Lower leg skin (tissue), 3 donors: Measurements from ENCODE around the gene FBLN1.

Experiments used
- CTCF ChIP-seq, 3 donors: fragments of 450-650 bp; IDR thresholded peaks; one replicate each; pipeline ENCODE4 v1.5.1; 2016; ENCODE audit warnings: antibody characterized with exemption in 3 of 3, mild to moderate bottlenecking in 3 of 3, moderate library complexity in 2 of 3
- POLR2A ChIP-seq, 2 donors: fragments of 450-650 bp; IDR thresholded peaks; one replicate each; pipeline ENCODE4 v1.6.1; 2016 to 2017; ENCODE audit warnings: antibody characterized with exemption in 2 of 2, mild to moderate bottlenecking in 1 of 2, moderate library complexity in 1 of 2

DNA sequence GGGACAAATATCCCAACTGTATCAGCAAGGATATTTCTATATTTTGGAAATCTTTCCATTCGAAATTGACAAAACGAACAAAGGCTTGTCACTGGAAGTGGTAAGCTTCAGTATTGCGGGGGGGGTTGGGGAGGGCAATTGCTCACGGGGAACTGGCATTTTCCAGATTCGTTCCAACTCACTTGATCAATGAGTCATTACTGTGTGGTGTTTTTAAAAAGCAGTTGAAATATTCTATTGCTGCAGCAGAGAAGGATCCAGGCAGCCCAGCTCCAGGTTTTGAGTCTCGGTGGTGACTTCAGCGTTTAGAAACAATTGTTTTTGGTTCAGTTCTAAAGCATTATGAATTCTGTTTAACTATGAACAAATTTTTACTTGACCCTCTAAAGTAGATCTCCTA lies 33.8 kb upstream of the FBLN1 start:
- TF ChIP-seq CTCF (IDR thresholded peaks at IDR 0.05), result no peak
- TF ChIP-seq POLR2A (IDR thresholded peaks at IDR 0.05), result no peak
